K562 (cell line): ENCODE measurements around the gene PHLDB2. TPM values are rescaled to one million over a fixed set of nuclear protein-coding genes. Genes with fewer than 3 reads are reported as not detected.

Experiments
- ATAC-seq: fragments of 200-7000 bp; cut with Tn5 transposase; 3 replicates; pipeline ENCODE4 v1.9.1; 2020; ENCODE audit warnings: moderate library complexity
- BruUV-seq: library from RNA; stranded (reverse); fragments of 400-500 nt; replicated peaks from 2 replicates; lab custom pipeline; 2021; lab: Mats Ljungman, UMichigan
- CTCF ChIA-PET: fragments of 300-600 bp; formaldehyde crosslinking; extraction: SDS; loops from one replicate; lab custom pipeline; 2021; ENCODE audit warnings: low intra/inter-chr PET ratio; lab: Yijun Ruan, JAX
- POLR2A ChIA-PET: fragments of 300-600, 350-650 bp; sonication (Branson Sonifier 250); formaldehyde crosslinking; extraction: SDS; loops from one replicate; lab custom pipeline; 2021; ENCODE audit warnings: antibody characterized with exemption, inconsistent platforms; lab: Yijun Ruan, JAX
- DNase-seq, 4 experiments: peaks; one replicate each; pipeline versions ENCODE4 v3.0.0 to v3.0.0-alpha.2; 2011 to 2018; ENCODE audit warnings: low spot score in 3 of 4, mixed read lengths in 3 of 4; ENCODE audit errors: extremely low read depth in 1 of 4
- FAIRE-seq: peaks from 2 replicates; lab custom pipeline; 2011; peaks lifted over from hg19 to GRCh38; lab: Jason Lieb, UNC
- H2AFZ ChIP-seq: 2 replicates; pipeline ENCODE4 v1.6.0; 2011; ENCODE audit warnings: low read depth, low read length, control low read depth, inconsistent platforms
- H3K27ac ChIP-seq: fragments of 200-600 bp; 3 replicates; pipeline ENCODE4 v1.8.0; 2011; ENCODE audit warnings: low read depth, mild to moderate bottlenecking, control low read depth, inconsistent platforms, low read length, moderate library complexity, mixed read lengths; ENCODE audit errors: extremely low read depth
- H3K27me3 ChIP-seq, 2 experiments: fragments of 300-600 bp in 1 of 2; 2 replicates in 1 of 2; 3 replicates in 1 of 2; pipeline versions ENCODE4 v1.6.0 to v1.8.0; 2011; ENCODE audit warnings: inconsistent platforms in 2 of 2, low read length in 2 of 2, mild to moderate bottlenecking in 1 of 2, mixed read lengths in 1 of 2, moderate library complexity in 1 of 2; ENCODE audit not compliant: control insufficient read depth in 2 of 2, insufficient read depth in 2 of 2
- H3K36me3 ChIP-seq: fragments of 300-600 bp; 3 replicates; pipeline ENCODE4 v1.8.0; 2011; ENCODE audit warnings: mild to moderate bottlenecking, low read length, inconsistent platforms; ENCODE audit not compliant: control insufficient read depth, insufficient read depth
- H3K4me1 ChIP-seq, 2 experiments: fragments of 200-600 bp in 1 of 2; replicated peaks in 1 of 2; 2 replicates in 1 of 2; 3 replicates in 1 of 2; pipeline versions ENCODE4 v1.5.1 to v1.8.0; 2011; ENCODE audit warnings: inconsistent platforms in 2 of 2, low read length in 2 of 2, mild to moderate bottlenecking in 1 of 2, mixed read lengths in 1 of 2, moderate library complexity in 1 of 2; ENCODE audit not compliant: control insufficient read depth in 2 of 2, insufficient read depth in 2 of 2
- H3K4me2 ChIP-seq: 2 replicates; pipeline ENCODE4 v1.6.1; 2011; ENCODE audit warnings: low read length, control low read depth, inconsistent platforms, mixed read lengths; ENCODE audit not compliant: insufficient read depth
- H3K4me3 ChIP-seq: fragments of 200-600 bp; sonication (generic), shearing (Covaris generic); 2 replicates; pipeline ENCODE4 v1.5.1; 2016; ENCODE audit warnings: control low read depth, inconsistent platforms
- H3K79me2 ChIP-seq: fragments of 200-600 bp; 3 replicates; pipeline ENCODE4 v1.8.0; 2011; ENCODE audit warnings: low read length, inconsistent platforms; ENCODE audit not compliant: control insufficient read depth, insufficient read depth
- H3K9ac ChIP-seq, 2 experiments: 2 replicates each; pipeline versions ENCODE4 v1.6.0 to v1.6.1; 2011; ENCODE audit warnings: low read depth in 2 of 2, low read length in 2 of 2, control low read depth in 1 of 2, inconsistent platforms in 1 of 2, mild to moderate bottlenecking in 1 of 2, mixed read lengths in 1 of 2; ENCODE audit not compliant: insufficient read depth in 1 of 2
- H3K9me1 ChIP-seq: one replicate; pipeline ENCODE4 v1.6.0; 2011; ENCODE audit warnings: inconsistent platforms, mild to moderate bottlenecking, low read length, moderate library complexity; ENCODE audit not compliant: control insufficient read depth, insufficient read depth
- H3K9me3 ChIP-seq: replicated peaks from 2 replicates; pipeline ENCODE4 v1.5.1; 2011; ENCODE audit warnings: low read depth, low read length, inconsistent platforms; ENCODE audit not compliant: control insufficient read depth, insufficient read depth
- H4K20me1 ChIP-seq: replicated peaks from 2 replicates; pipeline ENCODE4 v1.6.1; 2011; ENCODE audit warnings: low read length, inconsistent platforms, mixed read lengths; ENCODE audit not compliant: control insufficient read depth, insufficient read depth
- COPS2 ChIP-seq: fragments of 450-650 bp; conservative IDR thresholded peaks from 2 replicates; pipeline ENCODE4 v1.6.1; 2016; ENCODE audit warnings: mild to moderate bottlenecking, moderate library complexity
- HNRNPK ChIP-seq: fragments of 200-400 bp; formaldehyde crosslinking; IDR thresholded peaks from one replicate; pipeline ENCODE4 v1.6.1; 2018; ENCODE audit warnings: mild to moderate bottlenecking, low read depth, low read length; ENCODE audit not compliant: poor library complexity, severe bottlenecking
- MCM5 ChIP-seq: fragments of 450-650 bp; IDR thresholded peaks from 2 replicates; pipeline ENCODE4 v1.6.1; 2016; ENCODE audit warnings: low read depth
- NR0B1 ChIP-seq: fragments of 450-650 bp; IDR thresholded peaks from one replicate; pipeline ENCODE4 v1.6.1; 2018; ENCODE audit warnings: mild to moderate bottlenecking, moderate library complexity; ENCODE audit not compliant: partially characterized antibody
- NR1H2 ChIP-seq: sonication (generic); formaldehyde crosslinking; IDR thresholded peaks from 2 replicates; pipeline ENCODE4 v1.4.0; 2020; ENCODE audit warnings: mild to moderate bottlenecking, missing genetic modification reagents
- PCBP1 ChIP-seq: fragments of 200-400 bp; formaldehyde crosslinking; IDR thresholded peaks from 2 replicates; pipeline ENCODE4 v1.6.1; 2018; ENCODE audit warnings: mild to moderate bottlenecking, low read depth, low read length; ENCODE audit not compliant: poor library complexity, severe bottlenecking
- ZNF280B ChIP-seq: fragments of 250-450 bp; sonication (Bioruptor Pico); IDR thresholded peaks from 2 replicates; pipeline ENCODE4 v1.5.1; 2021; ENCODE audit warnings: mild to moderate bottlenecking
- ZNF311 ChIP-seq: fragments of 250-450 bp; sonication (Bioruptor Pico); IDR thresholded peaks from 2 replicates; pipeline ENCODE4 v1.4.0; 2020; ENCODE audit warnings: mild to moderate bottlenecking, moderate library complexity
- ZNF324 ChIP-seq: fragments of 250-450 bp; sonication (Bioruptor Pico); IDR thresholded peaks from 2 replicates; pipeline ENCODE4 v1.4.0; 2020; ENCODE audit warnings: mild to moderate bottlenecking
- ZNF77 ChIP-seq: fragments of 250-450 bp; sonication (Bioruptor Pico); IDR thresholded peaks from 2 replicates; pipeline ENCODE4 v1.5.0; 2020
- WGBS: fragments of 100-300 bp; shearing (Covaris generic); methylation state at CpG from one replicate; pipeline ENCODE4 v1.1.6; 2016; ENCODE audit warnings: low coverage, mixed read lengths; ENCODE audit not compliant: insufficient coverage; ENCODE audit errors: missing lambda C conversion rate; 5-methylcytosine and 5-hydroxymethylcytosine counted together
- in situ Hi-C: fragments of 300-500 bp; cut with MboI; formaldehyde crosslinking; loops from 4 replicates; pipeline ENCODE4 v1.15.0; 2018; ENCODE audit warnings: inconsistent platforms, mixed read lengths
- intact Hi-C: fragments of 100-400 bp; cut with micrococcal nuclease; formaldehyde crosslinking; loops from 2 replicates; pipeline ENCODE4 v1.14.2; 2022
- polyA plus RNA-seq, 8 experiments: library from polyadenylated mRNA; depleted of rRNA in 4 of 8; stranded (reverse) in 5 of 8; unstranded in 3 of 8; fragments of >200 nt; fragmentation: Nextera tagmentation in 2 of 8; fragmentation: Illumina TruSeq in 1 of 8; extraction: Ambion mirVana in 2 of 8; extraction: Trizol in 1 of 8; gene quantifications; 2 replicates each; pipeline versions ENCODE4 v1.2.1 to v1.2.3, GENCODE V29; 2011 to 2014; ENCODE audit warnings: inconsistent platforms in 1 of 8, missing spikeins in 1 of 8
- total RNA-seq, 7 experiments: library from RNA; depleted of rRNA in 6 of 7; stranded (reverse); fragments of >200 nt in 6 of 7; fragmentation: Illumina TruSeq in 2 of 7; extraction: Trizol in 2 of 7; gene quantifications; 2 replicates each; pipeline versions ENCODE4 v1.2.1 to v1.2.3, GENCODE V29; 2011 to 2021; ENCODE audit warnings: low replicate concordance in 1 of 7

The PHLDB2 gene
- total and polyA plus RNA-seq, 9 of the 15 experiments (the other 6 are each of a cell fraction or from before 2014, with no cell fraction given): 0.04 TPM; not detected in 8

- ChIA-PET POLR2A (interaction anchor here (0.7 to 1.2 kb wide), 5 partner anchors 18 to 799 kb away, joined by 3 to 4 read pairs (median 4); partner anchors contain the start of gene ABHD10), CTCF (interaction anchor here (2.0 kb wide), 1 partner anchor 296 kb away, joined by 7 read pairs; no protein-coding TSS in a partner anchor)
- Histone ChIP-seq H3K4me3 (no peak overlapping the region), H3K27ac (no peak overlapping the region), H3K79me2 (no peaks in the 10 kb centered on the region), H3K9ac (no peak overlapping the region), H3K4me1 (no peaks in the 10 kb centered on the region), H3K4me2 (no peak overlapping the region), H2AFZ (no peak overlapping the region; the same call in 1 of the 2 replicates), H3K9me1 (no peaks in the 10 kb centered on the region), H3K27me3 (no peaks in the 10 kb centered on the region; a peak in 1 of 5 replicates), H3K9me3 (no peaks in the 10 kb centered on the region), H4K20me1 (no peaks in the 10 kb centered on the region), H3K36me3 (no peaks in the 10 kb centered on the region)
- 2% methylated on average over 5 of the region's 5 CpGs for whole genome bisulfite sequencing
- no TSS peak for BruUV-seq
- ATAC-seq (peak; percentile 33), DNase-seq (no peak), FAIRE-seq (peak; percentile 19)
- TF ChIP-seq PCBP1 (no peak), ZNF324 (CRISPR knock-in tag) (no peak), NR0B1 (no peak), ZNF280B (CRISPR knock-in tag) (no peak), COPS2 (no peak), MCM5 (no peak), NR1H2 (CRISPR knock-in tag) (no peak), ZNF311 (CRISPR knock-in tag) (no peak), ZNF77 (CRISPR knock-in tag) (no peak), HNRNPK (no peak)
- in situ Hi-C loops (no loop called here), intact Hi-C loops (loop anchor here (1.0 to 10.0 kb wide), 2 partner anchors 119 to 296 kb away; no protein-coding TSS in a partner anchor)
Observed at GRCh38 chr3:112013784-112014143, 154.7 kb downstream of the PHLDB2 start.
